Nephron progenitor cell (in vitro differentiated cells): ENCODE data around the gene XRN2.

ENCODE experiments used
- DNase-seq: peaks from one replicate; pipeline ENCODE4 v3.0.0; 2021
- H3K27ac Mint-ChIP-seq: 2 replicates; pipeline ENCODE4 v1.8.0; 2021; ENCODE audit warnings: mild to moderate bottlenecking, moderate library complexity, mixed read lengths
- H3K27me3 Mint-ChIP-seq: 2 replicates; pipeline ENCODE4 v1.8.0; 2021; ENCODE audit warnings: mild to moderate bottlenecking, low read depth, mixed read lengths; ENCODE audit not compliant: poor library complexity
- H3K36me3 Mint-ChIP-seq: 2 replicates; pipeline ENCODE4 v1.8.0; 2021; ENCODE audit warnings: low read depth, mixed read lengths
- H3K4me1 Mint-ChIP-seq: 2 replicates; pipeline ENCODE4 v1.8.0; 2021; ENCODE audit warnings: mixed read lengths
- H3K4me3 Mint-ChIP-seq: 2 replicates; pipeline ENCODE4 v1.8.0; 2021; ENCODE audit warnings: mild to moderate bottlenecking, moderate library complexity, mixed read lengths
- H3K9me3 Mint-ChIP-seq: 2 replicates; pipeline ENCODE4 v1.8.0; 2021; ENCODE audit warnings: mild to moderate bottlenecking, moderate library complexity, mixed read lengths
- TF ChIP-seq, protein P1 (sequence below): fragments of 200-600 bp; sonication (generic); IDR thresholded peaks from 2 replicates; pipeline ENCODE4 v1.5.0; 2021; ENCODE audit warnings: antibody characterized with exemption

XRN2 gene

GRCh38 chr20:21315138-21315537, 12.0 kb downstream of the XRN2 start:
- TF ChIP-seq, protein P1, sequence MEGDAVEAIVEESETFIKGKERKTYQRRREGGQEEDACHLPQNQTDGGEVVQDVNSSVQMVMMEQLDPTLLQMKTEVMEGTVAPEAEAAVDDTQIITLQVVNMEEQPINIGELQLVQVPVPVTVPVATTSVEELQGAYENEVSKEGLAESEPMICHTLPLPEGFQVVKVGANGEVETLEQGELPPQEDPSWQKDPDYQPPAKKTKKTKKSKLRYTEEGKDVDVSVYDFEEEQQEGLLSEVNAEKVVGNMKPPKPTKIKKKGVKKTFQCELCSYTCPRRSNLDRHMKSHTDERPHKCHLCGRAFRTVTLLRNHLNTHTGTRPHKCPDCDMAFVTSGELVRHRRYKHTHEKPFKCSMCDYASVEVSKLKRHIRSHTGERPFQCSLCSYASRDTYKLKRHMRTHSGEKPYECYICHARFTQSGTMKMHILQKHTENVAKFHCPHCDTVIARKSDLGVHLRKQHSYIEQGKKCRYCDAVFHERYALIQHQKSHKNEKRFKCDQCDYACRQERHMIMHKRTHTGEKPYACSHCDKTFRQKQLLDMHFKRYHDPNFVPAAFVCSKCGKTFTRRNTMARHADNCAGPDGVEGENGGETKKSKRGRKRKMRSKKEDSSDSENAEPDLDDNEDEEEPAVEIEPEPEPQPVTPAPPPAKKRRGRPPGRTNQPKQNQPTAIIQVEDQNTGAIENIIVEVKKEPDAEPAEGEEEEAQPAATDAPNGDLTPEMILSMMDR: no peak
- Mint-ChIP-seq H3K4me1 (peaks cover 10% of the 10 kb centered on the region), H3K9me3 (peaks cover 47% of the 10 kb centered on the region), H3K27ac (no peak overlapping the region), H3K4me3 (no peak overlapping the region), H3K27me3 (no peaks in the 10 kb centered on the region), H3K36me3 (peaks cover 85% of the 10 kb centered on the region)
- no peak for DNase-seq

GRCh38 chr20:21322083-21322710, 19.1 kb downstream of the XRN2 start:
- peaks cover 88% of the 10 kb centered on the region for H3K36me3 Mint-ChIP-seq
- H3K27me3 Mint-ChIP-seq: peaks cover 8% of the 10 kb centered on the region
- TF ChIP-seq, protein P1: no peak
- no peak overlapping the region for H3K4me3 Mint-ChIP-seq
- peaks cover 71% of the 10 kb centered on the region for H3K9me3 Mint-ChIP-seq
- H3K27ac Mint-ChIP-seq: no peak overlapping the region
- no peak for DNase-seq
- H3K4me1 Mint-ChIP-seq: peaks cover 12% of the 10 kb centered on the region

DNA sequence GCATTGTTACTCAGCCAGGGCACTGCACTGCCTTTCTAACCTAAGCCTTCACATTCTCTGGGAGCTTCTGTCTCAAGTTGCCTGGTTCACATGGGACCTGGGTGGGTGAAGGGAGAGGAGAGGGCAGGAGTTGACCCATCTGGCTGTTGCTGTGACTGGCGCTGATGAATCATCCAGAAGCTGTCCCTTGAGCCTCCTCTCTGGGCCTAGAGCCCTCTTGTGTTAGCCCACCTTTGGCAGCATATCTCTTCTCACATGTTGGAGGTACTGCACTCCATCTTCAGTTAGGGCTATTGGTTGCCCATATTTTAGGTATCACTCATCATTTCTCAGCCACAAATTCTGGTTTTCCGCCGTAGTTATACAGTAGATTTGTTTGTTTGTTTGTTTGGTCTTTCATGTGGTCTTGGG, 19.8 kb downstream of the XRN2 start:
- peaks cover 82% of the 10 kb centered on the region for H3K36me3 Mint-ChIP-seq
- H3K27me3 Mint-ChIP-seq: peaks cover 8% of the 10 kb centered on the region
- no peak for DNase-seq
- H3K4me1 Mint-ChIP-seq: peaks cover 12% of the 10 kb centered on the region
- peaks cover 64% of the 10 kb centered on the region for H3K9me3 Mint-ChIP-seq
- TF ChIP-seq, protein P1: no peak
- no peak overlapping the region for H3K4me3 Mint-ChIP-seq
- H3K27ac Mint-ChIP-seq: no peak overlapping the region

GRCh38 chr20:21323640-21324039, 20.5 kb downstream of the XRN2 start:
- Mint-ChIP-seq H3K4me3 (no peak overlapping the region), H3K27ac (no peak overlapping the region), H3K9me3 (peaks cover 57% of the 10 kb centered on the region), H3K27me3 (peaks cover 8% of the 10 kb centered on the region), H3K4me1 (peaks cover 12% of the 10 kb centered on the region), H3K36me3 (peaks cover 81% of the 10 kb centered on the region)
- DNase-seq: no peak
- TF ChIP-seq, protein P1: no peak

DNA sequence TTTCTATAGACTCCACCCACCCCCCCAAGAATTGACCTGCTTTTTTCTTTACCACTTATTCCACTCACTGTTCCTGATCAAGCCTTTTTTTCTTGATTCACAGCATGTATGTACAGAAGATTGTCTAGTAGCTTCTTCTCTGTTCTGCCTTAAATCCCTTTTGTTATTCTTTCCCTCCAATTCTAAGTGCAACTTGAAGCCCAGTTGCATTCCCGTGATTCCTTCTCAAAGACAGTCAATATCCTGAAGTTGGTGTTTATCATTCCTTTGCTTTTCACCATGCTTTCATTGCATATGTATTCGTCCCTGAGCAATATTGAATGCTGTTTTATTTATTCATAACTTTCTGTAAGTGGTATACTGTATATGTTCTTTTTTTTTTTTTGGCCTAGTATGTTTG, 21.0 kb downstream of the XRN2 start:
- TF ChIP-seq, protein P1: no peak
- Mint-ChIP-seq H3K27ac (peak overlapping the region; percentile 61), H3K4me3 (no peak overlapping the region), H3K36me3 (peaks cover 80% of the 10 kb centered on the region), H3K27me3 (peaks cover 8% of the 10 kb centered on the region), H3K4me1 (peaks cover 12% of the 10 kb centered on the region), H3K9me3 (peaks cover 52% of the 10 kb centered on the region)
- DNase-seq: no peak

DNA sequence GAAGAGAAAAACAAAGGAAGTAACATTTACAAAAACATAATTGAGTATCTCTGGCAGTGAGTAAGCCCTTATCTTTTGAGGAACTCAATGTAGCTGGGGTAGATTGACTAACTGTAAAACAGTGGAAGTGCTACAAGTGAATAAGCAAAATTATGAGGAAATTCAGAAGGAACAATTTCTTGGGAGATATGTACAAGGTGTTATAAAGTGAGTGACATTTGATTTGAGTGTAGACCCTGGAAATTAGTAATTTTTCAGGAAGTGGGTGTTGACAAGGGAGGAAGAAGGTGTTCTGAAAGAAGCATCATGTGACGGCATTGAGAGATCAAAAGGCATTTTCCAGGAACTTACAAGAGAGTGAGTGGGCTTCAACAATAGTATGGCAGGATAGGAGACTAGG, 22.2 kb downstream of the XRN2 start:
- H3K9me3 Mint-ChIP-seq: peaks cover 40% of the 10 kb centered on the region
- peaks cover 8% of the 10 kb centered on the region for H3K27me3 Mint-ChIP-seq
- TF ChIP-seq, protein P1: no peak
- no peak overlapping the region for H3K4me3 Mint-ChIP-seq
- peaks cover 78% of the 10 kb centered on the region for H3K36me3 Mint-ChIP-seq
- peaks cover 12% of the 10 kb centered on the region for H3K4me1 Mint-ChIP-seq
- H3K27ac Mint-ChIP-seq: peak overlapping the region; percentile 7
- DNase-seq: no peak
